Aorta (tissue), 5 donors: ENCODE measurements around the gene MARK2. TPM values are rescaled to one million over a fixed set of nuclear protein-coding genes. Genes with fewer than 3 reads are reported as not detected.

ENCODE experiments used
- ATAC-seq: fragments of 200-7000 bp; cut with Tn5 transposase; one replicate; pipeline ENCODE4 v1.9.1; 2022; ENCODE audit warnings: moderate library complexity; ENCODE audit not compliant: low FRiP score
- DNase-seq, 2 donors: peaks; one replicate each; pipeline ENCODE4 v3.0.0-alpha.2; 2020
- H3K27ac ChIP-seq, 2 donors: one replicate each; pipeline ENCODE4 v1.5.1; 2013; ENCODE audit warnings: low read length in 2 of 2, mild to moderate bottlenecking in 2 of 2, moderate library complexity in 2 of 2, control low read depth in 1 of 2, inconsistent platforms in 1 of 2, low read depth in 1 of 2
- H3K27me3 ChIP-seq, 2 donors: one replicate each; pipeline ENCODE4 v1.6.1; 2013; ENCODE audit warnings: control low read depth in 1 of 2, low read length in 1 of 2, mild to moderate bottlenecking in 1 of 2, moderate library complexity in 1 of 2; ENCODE audit not compliant: insufficient read depth in 2 of 2, control insufficient read depth in 1 of 2
- H3K36me3 ChIP-seq, 2 donors: one replicate each; pipeline ENCODE4 v1.6.1; 2013; ENCODE audit warnings: control low read depth in 1 of 2, low read length in 1 of 2, mild to moderate bottlenecking in 1 of 2; ENCODE audit not compliant: insufficient read depth in 2 of 2, control insufficient read depth in 1 of 2
- H3K4me1 ChIP-seq, 2 donors: one replicate each; pipeline ENCODE4 v1.6.1; 2013; ENCODE audit warnings: low read length in 2 of 2, control low read depth in 1 of 2, mild to moderate bottlenecking in 1 of 2, moderate library complexity in 1 of 2; ENCODE audit not compliant: insufficient read depth in 2 of 2, control insufficient read depth in 1 of 2
- H3K4me3 ChIP-seq, 2 donors: one replicate each; pipeline ENCODE4 v1.5.1; 2013; ENCODE audit warnings: low read length in 2 of 2, control low read depth in 1 of 2, mild to moderate bottlenecking in 1 of 2
- H3K9me3 ChIP-seq: one replicate; pipeline ENCODE4 v1.6.1; 2013; ENCODE audit warnings: mild to moderate bottlenecking, low read length; ENCODE audit not compliant: control insufficient read depth
- WGBS, 2 donors: extraction: QIAGEN DNeasy Blood & Tissue Kit; methylation state at CpG; one replicate each; pipeline ENCODE4 v1.1.7; 2013; 5-methylcytosine and 5-hydroxymethylcytosine counted together
- intact Hi-C, 2 donors: fragments of 100-400 bp; cut with DNase I; formaldehyde crosslinking; loops; one replicate each; pipeline versions ENCODE4 v1.14.2 to v1.15.0; 2022
- polyA plus RNA-seq, 2 donors: library from polyadenylated mRNA; stranded (reverse); fragments of 200-250 nt; gene quantifications; one replicate each; pipeline ENCODE4 v1.2.3, GENCODE V29; 2013
- total RNA-seq, 2 donors: library from RNA; stranded (reverse); fragmentation: NEBNext Ultra II Directional; extraction: Animal tissue kit (Norgen Biotek cat#: 25700); gene quantifications; one replicate each; pipeline ENCODE4 v1.2.1, GENCODE V29; 2021
- donor health status: healthy with polysubstance abuse.
- donor health status: Bipolar disorder and iron deficiency.
- donor health status: DM: no; HTN: no; CAD: no.
- donor health status: DM: no; HTN: no; CAD: no.
- donor health status: DM: yes; HTN: yes; CAD: no.

Gene MARK2
- total and polyA plus RNA-seq, 4 donors: 8.1 to 32.5 (median 18.9) TPM

DNA sequence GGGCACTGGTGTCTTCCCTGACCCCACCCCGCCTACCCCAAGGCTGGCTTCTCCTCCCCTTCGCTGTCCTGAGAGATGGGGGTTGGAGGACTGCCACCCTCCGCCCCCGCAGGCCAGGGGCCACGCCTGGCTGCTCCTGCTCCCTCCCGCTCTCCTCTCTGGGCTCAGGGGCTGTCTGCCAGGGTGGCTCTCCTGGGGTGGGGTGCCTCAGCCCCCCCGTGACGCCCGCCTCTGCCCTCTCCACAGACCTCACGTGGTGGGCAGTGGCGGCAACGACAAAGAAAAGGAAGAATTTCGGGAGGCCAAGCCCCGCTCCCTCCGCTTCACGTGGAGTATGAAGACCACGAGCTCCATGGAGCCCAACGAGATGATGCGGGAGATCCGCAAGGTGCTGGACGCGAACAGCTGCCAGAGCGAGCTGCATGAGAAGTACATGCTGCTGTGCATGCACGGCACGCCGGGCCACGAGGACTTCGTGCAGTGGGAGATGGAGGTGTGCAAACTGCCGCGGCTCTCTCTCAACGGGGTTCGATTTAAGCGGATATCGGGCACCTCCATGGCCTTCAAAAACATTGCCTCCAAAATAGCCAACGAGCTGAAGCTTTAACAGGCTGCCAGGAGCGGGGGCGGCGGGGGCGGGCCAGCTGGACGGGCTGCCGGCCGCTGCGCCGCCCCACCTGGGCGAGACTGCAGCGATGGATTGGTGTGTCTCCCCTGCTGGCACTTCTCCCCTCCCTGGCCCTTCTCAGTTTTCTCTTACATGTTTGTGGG is 69.9 kb downstream of the MARK2 start:
- no peak overlapping the region for H3K4me3 ChIP-seq
- WGBS, 2 donors: 62 to 70% methylated on average over 43 to 46 of the region's 46 CpGs
- DNase-seq (peak in 1 of 2 donors; percentile 79), ATAC-seq (peak; percentile 46)
- H3K27ac ChIP-seq: no peak overlapping the region
- H3K4me1 ChIP-seq: no peaks in the 10 kb centered on the region
- intact Hi-C loops: loop anchor here in 1 of 2 donors (5.0 kb wide), 1 partner anchor 38 kb away; no protein-coding TSS in a partner anchor
- no peaks in the 10 kb centered on the region for H3K27me3 ChIP-seq
- no peaks in the 10 kb centered on the region for H3K9me3 ChIP-seq
- H3K36me3 ChIP-seq: no peaks in the 10 kb centered on the region

DNA sequence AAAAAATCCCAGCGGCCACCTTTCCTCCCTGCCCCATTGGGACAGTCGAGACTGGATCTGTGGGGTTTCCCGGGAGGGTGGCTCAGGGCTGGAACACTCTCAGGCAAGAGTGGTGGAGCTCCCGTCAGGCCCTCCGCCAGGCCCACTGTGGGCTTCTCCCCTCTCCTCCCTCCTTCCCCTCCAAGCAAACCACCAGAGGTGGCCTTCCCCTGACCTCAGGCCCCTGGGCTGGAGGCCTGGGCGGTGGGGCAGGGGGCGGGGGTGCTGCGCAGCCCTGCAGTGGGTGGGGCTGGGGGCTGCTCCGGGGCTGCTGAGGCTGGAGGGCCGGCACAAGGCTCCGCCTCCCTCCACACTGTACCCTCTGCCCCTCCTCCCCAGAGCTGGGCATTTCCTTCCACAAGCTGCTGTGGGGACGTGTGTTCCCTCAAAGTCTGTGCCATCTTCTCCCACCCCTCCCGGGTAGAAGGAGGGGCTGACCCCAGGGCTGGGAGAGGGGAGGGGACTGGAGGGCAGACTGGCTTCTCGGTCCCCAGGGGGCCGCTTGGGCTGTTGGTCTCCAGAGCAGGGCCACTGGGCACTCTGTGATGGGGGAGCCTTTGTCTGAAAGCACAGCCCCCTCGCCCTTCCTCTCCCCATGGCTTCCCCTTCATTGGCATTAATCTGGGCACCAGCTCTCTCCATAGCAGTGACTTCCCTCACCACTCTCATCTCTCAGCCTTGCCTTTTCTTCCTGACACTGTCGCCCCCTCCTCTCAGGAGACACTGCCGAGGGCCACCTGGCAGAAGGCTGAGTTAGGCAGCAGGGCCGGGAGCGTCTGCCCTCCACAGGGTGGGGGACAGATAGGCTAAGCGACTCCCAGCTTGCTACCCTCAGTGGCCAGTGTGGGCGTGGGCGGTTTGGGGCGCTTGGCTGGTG is 70.9 kb downstream of the MARK2 start:
- H3K27me3 ChIP-seq: no peaks in the 10 kb centered on the region
- H3K4me1 ChIP-seq: no peaks in the 10 kb centered on the region
- no peaks in the 10 kb centered on the region for H3K9me3 ChIP-seq
- intact Hi-C loops: loop anchor here in 1 of 2 donors (5.0 kb wide), 1 partner anchor 37 kb away; no protein-coding TSS in a partner anchor
- 48 to 56% methylated on average over 23 to 24 of the region's 24 CpGs for WGBS, 2 donors
- no peak for ATAC-seq
- H3K4me3 ChIP-seq: no peak overlapping the region
- H3K27ac ChIP-seq: no peak overlapping the region
- peak in 1 of 2 donors; percentile 73 for DNase-seq
- no peaks in the 10 kb centered on the region for H3K36me3 ChIP-seq

DNA sequence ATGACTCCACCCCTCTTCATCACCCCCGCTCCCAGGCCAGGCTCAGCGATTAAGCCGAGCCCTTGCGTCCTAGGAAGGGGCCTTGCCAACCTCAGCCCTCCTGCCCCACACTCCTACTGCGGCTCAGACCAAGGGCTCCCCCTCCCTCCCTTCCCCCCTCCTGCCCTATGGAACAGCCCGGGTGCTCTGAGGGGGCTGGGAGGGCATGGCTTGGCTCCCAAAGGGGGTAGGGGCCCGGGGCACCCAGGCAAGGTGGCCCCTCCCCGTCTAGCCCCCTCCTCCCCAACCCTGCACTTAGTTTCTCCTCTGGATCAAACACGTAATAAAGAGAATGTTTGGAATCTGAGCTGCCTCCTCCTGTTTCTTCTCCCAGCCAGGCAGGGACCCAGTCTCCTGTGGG is 71.8 kb downstream of the MARK2 start:
- H3K27ac ChIP-seq: no peak overlapping the region
- intact Hi-C loops: no loop called here
- WGBS, 2 donors: 40 to 45% methylated on average over 8 to 9 of the region's 9 CpGs

DNA sequence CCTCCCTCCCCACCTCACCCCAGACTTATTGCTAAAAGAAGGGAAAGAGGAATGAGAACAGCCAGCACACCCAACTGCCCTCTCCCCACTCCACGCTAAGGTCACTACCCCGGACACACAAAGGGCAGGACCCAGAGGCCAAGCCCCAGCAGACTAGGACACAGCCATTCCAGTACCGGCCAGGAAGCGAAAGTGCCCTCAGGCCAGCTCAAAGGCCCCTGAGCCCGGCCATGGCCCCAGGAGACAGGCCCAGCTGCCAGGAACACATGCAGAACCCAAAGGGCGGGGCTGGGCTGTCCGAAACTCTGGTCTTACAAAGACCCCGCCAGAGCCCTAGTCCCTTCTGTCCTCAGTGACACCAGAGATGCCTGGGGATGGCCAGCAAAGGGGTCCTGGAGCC is 72.5 kb downstream of the MARK2 start:
- 43 to 44% methylated on average over 8 of the region's 8 CpGs for WGBS, 2 donors
- no peaks in the 10 kb centered on the region for H3K4me1 ChIP-seq
- DNase-seq (peak in 1 of 2 donors; percentile 74), ATAC-seq (no peak)
- H3K27me3 ChIP-seq: no peaks in the 10 kb centered on the region
- H3K27ac ChIP-seq: no peak overlapping the region
- H3K9me3 ChIP-seq: no peaks in the 10 kb centered on the region
- intact Hi-C loops: no loop called here
- no peaks in the 10 kb centered on the region for H3K36me3 ChIP-seq
- H3K4me3 ChIP-seq: no peak overlapping the region

More for the DNA sequence above, 71.8 kb downstream of the MARK2 start:
- H3K4me3 ChIP-seq: no peak overlapping the region
- ATAC-seq: no peak
- H3K27me3 ChIP-seq: no peaks in the 10 kb centered on the region
- DNase-seq: no peak
- H3K36me3 ChIP-seq: no peaks in the 10 kb centered on the region
- H3K4me1 ChIP-seq: no peaks in the 10 kb centered on the region
- no peaks in the 10 kb centered on the region for H3K9me3 ChIP-seq

DNA sequence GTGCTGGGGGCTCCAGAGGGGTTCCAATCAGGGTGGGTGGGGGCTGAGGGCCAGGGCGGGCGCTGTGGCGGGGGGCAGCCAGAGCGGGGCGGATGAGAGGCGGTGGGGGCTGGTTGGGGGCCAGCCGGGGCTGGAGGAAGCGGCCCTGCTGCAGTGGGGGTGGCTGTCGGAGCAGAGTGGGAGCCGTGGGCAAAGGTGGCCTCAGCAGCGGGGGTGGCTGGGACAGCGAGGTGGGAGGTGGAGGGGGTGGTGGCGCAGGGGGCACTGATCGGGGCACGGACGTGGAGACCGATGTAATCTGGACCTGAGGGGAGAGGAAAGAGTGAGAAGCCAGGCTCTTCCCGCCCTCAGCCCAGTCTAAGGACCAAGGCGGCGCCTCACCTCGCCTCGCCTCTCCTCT is 73.0 kb downstream of the MARK2 start:
- intact Hi-C loops: no loop called here

DNA sequence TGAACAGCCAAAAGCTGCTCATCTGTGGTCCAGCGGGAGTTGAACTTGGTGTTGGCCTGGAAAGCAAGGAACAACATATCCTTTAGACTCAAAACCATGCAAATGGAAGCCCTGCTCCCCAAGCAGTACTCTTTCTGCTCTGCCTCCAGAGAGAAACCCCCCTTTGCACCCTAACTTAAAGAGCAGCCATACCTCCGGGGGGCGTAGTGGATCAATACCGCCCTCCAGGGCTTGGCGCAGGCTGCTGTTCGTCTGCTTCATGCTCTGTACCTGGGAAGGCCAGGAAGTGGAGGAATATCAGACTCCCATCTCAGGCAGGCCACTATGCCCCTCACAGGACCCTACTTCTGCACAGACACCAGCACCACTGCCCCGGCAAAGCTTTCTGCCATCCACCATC is 73.8 kb downstream of the MARK2 start:
- WGBS, 2 donors: 82 to 86% methylated on average over 7 of the region's 7 CpGs
- Histone ChIP-seq H3K9me3 (no peaks in the 10 kb centered on the region), H3K36me3 (no peaks in the 10 kb centered on the region), H3K27me3 (no peaks in the 10 kb centered on the region), H3K4me3 (no peak overlapping the region), H3K27ac (no peak overlapping the region), H3K4me1 (no peaks in the 10 kb centered on the region)
- no peak for ATAC-seq
- no peak for DNase-seq
- intact Hi-C loops: no loop called here

More for the DNA sequence above, 73.0 kb downstream of the MARK2 start:
- Histone ChIP-seq H3K27ac (no peak overlapping the region), H3K4me1 (no peaks in the 10 kb centered on the region), H3K4me3 (no peak overlapping the region), H3K36me3 (no peaks in the 10 kb centered on the region), H3K27me3 (no peaks in the 10 kb centered on the region), H3K9me3 (no peaks in the 10 kb centered on the region)
- no peak for ATAC-seq
- WGBS, 2 donors: 86 to 89% methylated on average over 20 to 22 of the region's 22 CpGs
- no peak for DNase-seq

DNA sequence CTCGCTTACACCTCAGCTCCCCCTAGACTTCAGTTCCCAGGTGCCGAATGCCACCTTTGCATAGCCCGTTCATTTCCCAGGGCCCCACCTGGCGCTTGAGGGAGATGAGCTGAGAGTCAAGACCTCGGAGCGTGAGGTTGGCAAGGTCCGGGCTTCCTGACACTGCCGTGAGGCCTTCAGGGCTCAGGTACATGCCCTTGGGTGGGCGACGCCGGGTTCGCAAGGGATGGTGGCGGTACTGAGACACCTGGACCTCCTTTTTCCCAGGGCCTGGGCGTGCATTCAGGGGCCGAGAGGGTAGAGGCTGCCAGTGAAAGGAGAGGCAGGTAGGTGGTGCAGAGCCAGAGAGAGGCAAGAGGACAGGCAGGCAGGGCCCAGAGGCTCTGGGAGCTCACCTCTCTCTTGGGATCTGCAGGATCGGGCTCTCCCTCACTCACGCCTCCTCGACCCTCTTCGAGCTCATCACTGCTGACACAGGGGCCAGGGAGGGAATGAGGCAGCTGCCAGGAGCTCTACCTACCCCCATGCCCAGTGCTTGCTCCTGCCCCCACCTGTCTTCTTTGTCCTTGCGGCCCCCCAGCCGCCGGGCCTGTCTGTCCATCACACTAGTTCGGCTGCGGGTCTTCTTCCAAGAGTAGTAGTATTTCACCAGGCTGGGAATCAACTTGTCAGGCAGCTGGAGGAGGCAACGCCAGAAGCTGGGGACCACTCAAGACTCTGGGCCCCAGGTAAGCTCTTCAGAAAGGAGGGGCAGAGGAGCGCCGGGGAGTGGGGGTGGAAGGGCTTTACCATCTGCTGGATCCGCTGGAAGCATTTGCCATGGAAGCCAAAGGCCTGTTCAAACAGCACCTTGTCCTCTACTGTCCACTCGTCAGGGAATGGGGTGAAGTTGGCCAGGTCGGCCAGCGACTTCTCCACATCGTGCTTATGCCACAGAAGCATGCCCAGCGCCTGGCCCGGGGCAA is 75.2 kb downstream of the MARK2 start:
- H3K27ac ChIP-seq: no peak overlapping the region
- DNase-seq: no peak
- H3K27me3 ChIP-seq: no peaks in the 10 kb centered on the region
- no peaks in the 10 kb centered on the region for H3K36me3 ChIP-seq
- WGBS, 2 donors: 87 to 89% methylated on average over 34 of the region's 34 CpGs
- no peaks in the 10 kb centered on the region for H3K9me3 ChIP-seq
- ATAC-seq: no peak
- H3K4me1 ChIP-seq: no peaks in the 10 kb centered on the region
- no peak overlapping the region for H3K4me3 ChIP-seq
- intact Hi-C loops: no loop called here
